ENCODE results near the gene EML4.
"Not testable (repeated sequence)": the region's sequence is repeated elsewhere in the genome, so short reads cannot be mapped to it uniquely, and the experiment has no call there.

EML4 gene

GRCh38 chr2:42361728-42362283 lies 192.7 kb downstream of the EML4 start:
- no peak for DNase-seq

DNA sequence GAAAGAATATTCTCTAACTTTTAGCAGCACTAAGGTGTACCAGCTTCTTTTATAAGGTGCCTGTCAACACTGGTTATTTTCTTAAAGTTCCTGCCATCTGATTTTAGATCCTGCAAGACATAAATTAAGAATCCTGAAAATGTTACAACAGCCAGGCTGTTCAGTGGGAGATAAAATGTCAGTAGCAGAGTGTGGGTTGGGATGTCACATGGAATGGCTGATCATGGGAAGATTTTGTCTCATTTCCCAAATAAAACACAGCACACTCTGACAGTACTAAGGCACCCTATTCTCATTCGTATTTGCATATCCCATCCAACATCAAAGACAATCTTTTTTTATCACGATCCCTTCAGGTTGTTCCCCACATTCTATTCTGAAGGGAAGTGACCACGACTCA lies 194.3 kb downstream of the EML4 start:
- no peak for DNase-seq

DNA sequence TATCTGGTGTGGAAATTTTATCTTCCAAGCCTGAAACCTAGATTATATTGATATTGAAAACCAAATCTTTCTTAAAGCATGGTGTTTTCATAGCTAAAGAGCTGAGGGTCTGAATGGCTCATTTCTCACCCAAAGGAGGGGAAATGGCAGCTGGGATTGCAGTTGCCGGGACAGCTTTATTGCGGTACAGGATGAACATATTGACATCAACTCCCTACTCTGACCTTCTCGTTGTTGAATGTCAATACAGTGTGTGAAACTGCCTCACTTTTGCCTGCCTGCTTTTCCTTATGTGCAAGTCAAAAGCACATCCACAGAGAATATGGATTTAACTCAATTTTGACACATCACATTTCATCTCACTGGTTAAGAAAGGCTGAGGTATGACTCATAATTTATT lies 195.5 kb downstream of the EML4 start:
- no peak for DNase-seq

DNA sequence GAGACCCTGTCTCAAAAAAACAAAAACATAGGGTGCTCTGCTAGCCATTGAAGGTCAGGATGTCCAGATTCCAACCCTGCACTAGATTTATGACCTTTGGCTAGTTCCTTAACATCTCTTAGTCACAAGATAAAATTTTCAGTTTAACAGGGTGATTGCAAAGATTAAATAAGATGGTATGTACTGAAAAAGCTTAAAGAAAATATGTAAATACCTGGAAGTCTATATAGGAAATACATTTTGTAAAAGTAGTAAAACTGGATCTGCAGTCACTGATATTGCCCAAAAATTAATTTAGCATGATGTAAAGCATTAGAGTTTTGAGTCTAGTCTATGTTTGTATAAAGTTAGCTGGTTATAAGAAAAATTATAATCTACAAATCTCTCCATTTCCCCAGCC lies 197.3 kb downstream of the EML4 start:
- DNase-seq, result no peak

DNA sequence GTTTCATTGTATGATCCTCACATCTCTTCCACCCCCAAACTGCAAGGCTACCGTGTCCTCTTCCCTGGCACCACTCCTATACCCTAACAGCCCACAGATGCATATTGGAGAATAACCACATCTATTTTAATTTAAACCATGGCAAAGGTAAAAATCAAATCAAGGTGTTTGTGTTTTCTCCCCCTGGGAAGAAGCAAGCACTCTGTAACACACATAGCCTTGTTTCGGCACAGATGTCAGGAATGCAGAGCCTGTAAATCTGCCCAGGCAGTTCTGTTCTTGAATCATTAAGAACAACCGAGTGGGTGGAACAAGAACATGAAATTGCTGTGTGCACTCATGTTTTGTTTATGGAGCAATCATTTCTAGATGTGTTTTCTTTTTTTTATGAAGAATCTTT lies 198.7 kb downstream of the EML4 start:
- DNase-seq, result no peak

GRCh38 chr2:42368817-42369531 lies 199.8 kb downstream of the EML4 start:
- DNase-seq, result no peak

GRCh38 chr2:42369532-42370229 lies 200.5 kb downstream of the EML4 start:
- DNase-seq, result peak; percentile 85

GRCh38 chr2:42371611-42372473 lies 202.7 kb downstream of the EML4 start:
- DNase-seq, result peak; percentile 12

- no peak for DNase-seq
These were observed 203.5 kb downstream of the EML4 start for GRCh38 chr2:42372474-42373200.

- no peak for DNase-seq
These were observed 207.6 kb downstream of the EML4 start for GRCh38 chr2:42376758-42377157.

GRCh38 chr2:42378415-42378814 lies 209.3 kb downstream of the EML4 start:
- no peak for DNase-seq

- not testable (repeated sequence) for DNase-seq
These were observed 210.9 kb downstream of the EML4 start for GRCh38 chr2:42380026-42380425.

DNA sequence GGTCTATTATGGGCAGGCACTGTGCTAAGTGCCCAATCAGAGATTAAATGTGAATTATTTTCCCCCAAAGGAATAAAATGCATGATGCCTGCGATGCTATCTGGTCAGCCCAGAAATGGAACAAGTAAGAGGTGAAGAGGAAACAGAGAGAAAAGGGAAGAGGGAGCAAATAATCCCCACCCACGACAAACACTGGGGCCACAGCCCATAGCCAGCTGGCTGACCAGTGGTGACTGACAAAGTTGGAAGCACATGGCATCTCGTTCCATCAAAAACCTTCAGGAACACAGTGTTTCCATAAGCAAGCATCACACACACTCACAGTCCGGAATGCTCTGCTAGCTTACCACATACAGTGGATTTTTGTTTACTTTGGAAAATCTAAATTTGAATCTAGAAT lies 213.0 kb downstream of the EML4 start:
- no peak for DNase-seq

Measured in NCI-H510A (cell line).